Hematopoietic multipotent progenitor cell (in vitro differentiated cells): Measurements from ENCODE around the gene SLFNL1. TPM values are rescaled to one million over a fixed set of nuclear protein-coding genes. Genes with fewer than 3 reads are reported as not detected.

Source experiments
- DNase-seq, 3 donors: peaks; one replicate each; pipeline ENCODE4 v3.0.0-alpha.2; 2011 to 2015; ENCODE audit warnings: low read depth in 2 of 3, low spot score in 2 of 3
- total RNA-seq: library from RNA; depleted of rRNA; stranded (reverse); fragments of >200 nt; gene quantifications from one replicate; pipeline ENCODE4 v1.2.3, GENCODE V29; 2012

The SLFNL1 gene
- total RNA-seq, 1 donor: 1.6 TPM

- no peak for DNase-seq
These were observed 55.1 kb downstream of the SLFNL1 start for GRCh38 chr1:40966417-40966816.

Other genes with a start within 250 kb of the SLFNL1 start
- 0.54 TPM for gene KCNQ4, start 237.9 kb downstream of the SLFNL1 start, total RNA-seq
- 4.6 TPM for gene CITED4, start 159.4 kb downstream of the SLFNL1 start, total RNA-seq
- gene CTPS1, start 42.0 kb downstream of the SLFNL1 start, total RNA-seq: 13.5 TPM
- gene SCMH1, start 220.6 kb upstream of the SLFNL1 start, total RNA-seq: 39.3 TPM